ENCODE results near the gene LHX2.
A peak's percentile ranks its signal among the peaks of the same experiment; 100 is the strongest.

The LHX2 gene

DNA sequence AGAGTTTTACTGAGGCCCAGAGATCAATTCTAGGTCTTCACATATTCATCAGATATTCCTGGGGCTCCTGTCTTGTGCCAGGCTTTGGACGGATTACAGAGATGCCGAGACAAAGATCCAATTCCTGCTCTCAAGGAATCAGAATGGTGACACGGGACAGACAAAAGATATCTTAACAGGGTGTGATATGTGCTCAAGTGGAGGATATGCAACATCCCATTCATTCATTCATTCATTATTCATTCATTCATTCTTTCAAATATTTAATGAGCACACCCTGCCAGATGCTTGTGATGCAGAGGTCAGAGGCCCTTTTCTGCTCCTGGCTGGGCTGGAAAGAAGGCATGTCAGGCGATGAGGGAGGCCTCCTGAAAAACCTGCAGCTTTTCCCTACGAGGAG lies 21.8 kb downstream of the LHX2 start:
- Histone ChIP-seq H3K27me3 (ENCODE audit: control insufficient read depth in 2 of 2, insufficient read depth in 2 of 2, low read length in 2 of 2) (peaks cover 53 to 62% of the 10 kb centered on the region in 2 donors), H3K9me3 (ENCODE audit: control insufficient read depth in 2 of 2, low read length in 2 of 2) (no peaks in the 10 kb centered on the region), H3K36me3 (ENCODE audit: control insufficient read depth in 2 of 2, insufficient read depth in 2 of 2, low read length in 2 of 2) (no peaks in the 10 kb centered on the region), H3K4me3 (ENCODE audit: low read length in 2 of 2) (no peak overlapping the region), H3K9ac (ENCODE audit: low read depth in 1 of 2, low read length in 2 of 2) (no peak overlapping the region), H3K27ac (ENCODE audit: low read depth in 2 of 2, low read length in 2 of 2) (no peak overlapping the region), H3K4me1 (ENCODE audit: control insufficient read depth in 2 of 2, insufficient read depth in 2 of 2, low read length in 2 of 2) (peaks cover 0 to 3% of the 10 kb centered on the region in 2 donors)

DNA sequence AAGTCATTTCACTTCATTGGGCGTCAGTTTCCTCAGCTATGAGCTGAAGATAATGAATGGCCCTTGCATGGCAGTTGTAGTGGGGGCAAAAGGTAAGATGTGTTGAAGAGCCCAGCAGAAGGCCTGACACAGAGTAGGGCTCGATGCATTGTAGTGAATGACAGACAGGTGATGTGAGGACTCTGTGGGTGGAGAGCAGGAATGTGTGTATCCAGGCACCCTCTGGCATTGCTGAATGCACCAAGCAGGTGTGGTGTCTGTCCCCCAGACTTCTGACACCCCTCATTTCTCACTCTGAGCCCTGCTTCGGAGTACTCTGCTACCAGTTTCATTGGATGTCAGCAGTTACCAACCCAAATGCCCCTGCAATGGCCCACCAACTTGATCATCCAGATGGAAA lies 22.4 kb downstream of the LHX2 start:
- Histone ChIP-seq H3K36me3 (ENCODE audit: control insufficient read depth in 2 of 2, insufficient read depth in 2 of 2, low read length in 2 of 2) (no peaks in the 10 kb centered on the region), H3K9ac (ENCODE audit: low read depth in 1 of 2, low read length in 2 of 2) (no peak overlapping the region), H3K4me1 (ENCODE audit: control insufficient read depth in 2 of 2, insufficient read depth in 2 of 2, low read length in 2 of 2) (peaks cover 0 to 3% of the 10 kb centered on the region in 2 donors), H3K9me3 (ENCODE audit: control insufficient read depth in 2 of 2, low read length in 2 of 2) (no peaks in the 10 kb centered on the region), H3K27me3 (ENCODE audit: control insufficient read depth in 2 of 2, insufficient read depth in 2 of 2, low read length in 2 of 2) (peaks cover 54 to 62% of the 10 kb centered on the region in 2 donors), H3K4me3 (ENCODE audit: low read length in 2 of 2) (no peak overlapping the region), H3K27ac (ENCODE audit: low read depth in 2 of 2, low read length in 2 of 2) (no peak overlapping the region)

DNA sequence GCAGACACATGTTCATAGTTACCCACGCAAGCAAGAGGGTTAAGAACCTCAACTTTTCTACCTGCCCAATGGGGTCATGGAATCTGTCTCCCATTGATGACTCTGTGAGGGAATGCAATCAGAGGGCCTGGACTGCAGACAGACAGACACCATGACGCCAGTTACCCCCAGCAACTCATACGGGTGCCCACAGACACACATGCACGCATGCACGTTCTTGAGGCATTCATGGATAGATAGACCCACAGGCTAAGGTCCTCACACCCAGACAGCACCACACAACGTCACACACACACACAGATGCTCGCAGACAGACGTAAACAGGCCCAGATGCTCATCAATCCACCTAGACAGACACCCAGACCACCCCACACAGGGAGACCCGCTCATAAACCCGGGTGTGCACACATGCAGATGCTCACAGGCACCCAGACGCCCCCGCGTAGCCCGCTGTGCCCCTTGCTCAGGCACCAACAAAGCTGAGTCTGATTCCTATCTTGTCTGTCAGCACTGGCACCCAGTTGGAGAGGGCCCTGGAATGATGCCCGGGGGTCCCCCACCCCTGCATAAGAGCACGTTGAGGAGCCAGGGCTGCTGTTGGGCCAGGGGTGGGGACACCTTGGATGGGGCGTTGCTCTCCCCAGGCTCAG lies 23.6 kb downstream of the LHX2 start:
- peaks cover 62 to 64% of the 10 kb centered on the region in 2 donors for H3K27me3 ChIP-seq (ENCODE audit: control insufficient read depth in 2 of 2, insufficient read depth in 2 of 2, low read length in 2 of 2)

DNA sequence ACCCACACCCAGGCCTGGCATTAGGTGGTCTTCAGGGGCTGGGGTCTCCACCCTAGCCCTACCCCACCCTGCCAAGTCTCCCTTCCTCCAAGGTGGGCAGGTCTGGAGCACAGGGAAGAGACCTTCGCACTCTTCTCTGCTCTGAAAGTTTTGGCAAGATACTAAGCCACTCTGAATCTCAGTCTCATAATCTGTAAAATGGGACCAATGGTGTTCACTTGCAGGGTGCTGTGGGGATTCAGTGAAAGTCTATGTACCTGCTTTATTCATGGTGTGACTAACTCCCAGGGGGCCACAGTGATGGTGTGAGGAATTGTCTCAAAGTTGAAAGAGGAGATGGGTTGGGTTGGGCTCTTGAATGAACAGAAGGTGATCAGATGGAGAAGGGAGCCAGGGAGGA lies 25.0 kb downstream of the LHX2 start:
- H3K27me3 ChIP-seq (ENCODE audit: control insufficient read depth in 2 of 2, insufficient read depth in 2 of 2, low read length in 2 of 2) = peaks cover 58 to 64% of the 10 kb centered on the region in 2 donors

More for the DNA sequence above, 23.6 kb downstream of the LHX2 start:
- Histone ChIP-seq H3K9ac (ENCODE audit: low read depth in 1 of 2, low read length in 2 of 2) (no peak overlapping the region), H3K4me1 (ENCODE audit: control insufficient read depth in 2 of 2, insufficient read depth in 2 of 2, low read length in 2 of 2) (peaks cover 0 to 3% of the 10 kb centered on the region in 2 donors), H3K9me3 (ENCODE audit: control insufficient read depth in 2 of 2, low read length in 2 of 2) (no peaks in the 10 kb centered on the region), H3K27ac (ENCODE audit: low read depth in 2 of 2, low read length in 2 of 2) (no peak overlapping the region), H3K36me3 (ENCODE audit: control insufficient read depth in 2 of 2, insufficient read depth in 2 of 2, low read length in 2 of 2) (no peaks in the 10 kb centered on the region), H3K4me3 (ENCODE audit: low read length in 2 of 2) (no peak overlapping the region)

DNA sequence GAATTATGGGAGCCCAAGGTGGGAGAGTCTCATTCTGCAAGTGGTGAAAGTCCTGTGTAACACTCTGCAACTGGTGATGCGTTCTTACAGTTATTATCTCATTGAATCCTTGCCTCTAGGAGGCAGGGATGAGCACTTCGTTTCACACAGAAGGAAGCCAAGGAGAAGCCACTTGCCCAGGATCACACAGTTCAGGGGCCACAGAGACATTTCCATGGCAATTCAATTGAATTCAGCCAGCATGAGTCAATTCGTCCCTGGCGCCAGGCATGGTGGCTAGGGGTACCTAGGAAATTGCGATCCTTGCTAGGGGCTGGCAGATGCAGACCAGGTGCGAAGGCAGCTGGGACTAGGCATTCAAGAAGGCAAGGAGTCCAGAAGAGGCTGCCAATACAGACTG lies 26.2 kb downstream of the LHX2 start:
- Histone ChIP-seq H3K36me3 (ENCODE audit: control insufficient read depth in 2 of 2, insufficient read depth in 2 of 2, low read length in 2 of 2) (no peaks in the 10 kb centered on the region), H3K9ac (ENCODE audit: low read depth in 1 of 2, low read length in 2 of 2) (no peak overlapping the region), H3K27ac (ENCODE audit: low read depth in 2 of 2, low read length in 2 of 2) (no peak overlapping the region), H3K9me3 (ENCODE audit: control insufficient read depth in 2 of 2, low read length in 2 of 2) (no peaks in the 10 kb centered on the region), H3K4me3 (ENCODE audit: low read length in 2 of 2) (no peak overlapping the region), H3K27me3 (ENCODE audit: control insufficient read depth in 2 of 2, insufficient read depth in 2 of 2, low read length in 2 of 2) (peaks cover 54 to 63% of the 10 kb centered on the region in 2 donors), H3K4me1 (ENCODE audit: control insufficient read depth in 2 of 2, insufficient read depth in 2 of 2, low read length in 2 of 2) (peaks cover 4 to 5% of the 10 kb centered on the region in 2 donors)

More for the DNA sequence above, 25.0 kb downstream of the LHX2 start:
- Histone ChIP-seq H3K9ac (ENCODE audit: low read depth in 1 of 2, low read length in 2 of 2) (no peak overlapping the region), H3K4me3 (ENCODE audit: low read length in 2 of 2) (no peak overlapping the region), H3K27ac (ENCODE audit: low read depth in 2 of 2, low read length in 2 of 2) (no peak overlapping the region), H3K4me1 (ENCODE audit: control insufficient read depth in 2 of 2, insufficient read depth in 2 of 2, low read length in 2 of 2) (peaks cover 4 to 5% of the 10 kb centered on the region in 2 donors), H3K36me3 (ENCODE audit: control insufficient read depth in 2 of 2, insufficient read depth in 2 of 2, low read length in 2 of 2) (no peaks in the 10 kb centered on the region), H3K9me3 (ENCODE audit: control insufficient read depth in 2 of 2, low read length in 2 of 2) (no peaks in the 10 kb centered on the region)

- Histone ChIP-seq H3K27me3 (ENCODE audit: control insufficient read depth in 2 of 2, insufficient read depth in 2 of 2, low read length in 2 of 2) (peaks cover 54 to 60% of the 10 kb centered on the region in 2 donors), H3K4me3 (ENCODE audit: low read length in 2 of 2) (no peak overlapping the region), H3K27ac (ENCODE audit: low read depth in 2 of 2, low read length in 2 of 2) (no peak overlapping the region), H3K9me3 (ENCODE audit: control insufficient read depth in 2 of 2, low read length in 2 of 2) (no peaks in the 10 kb centered on the region), H3K4me1 (ENCODE audit: control insufficient read depth in 2 of 2, insufficient read depth in 2 of 2, low read length in 2 of 2) (peaks cover 4 to 5% of the 10 kb centered on the region in 2 donors), H3K36me3 (ENCODE audit: control insufficient read depth in 2 of 2, insufficient read depth in 2 of 2, low read length in 2 of 2) (no peaks in the 10 kb centered on the region), H3K9ac (ENCODE audit: low read depth in 1 of 2, low read length in 2 of 2) (no peak overlapping the region)
These were observed 26.7 kb downstream of the LHX2 start for GRCh38 chr9:124038239-124038638.

DNA sequence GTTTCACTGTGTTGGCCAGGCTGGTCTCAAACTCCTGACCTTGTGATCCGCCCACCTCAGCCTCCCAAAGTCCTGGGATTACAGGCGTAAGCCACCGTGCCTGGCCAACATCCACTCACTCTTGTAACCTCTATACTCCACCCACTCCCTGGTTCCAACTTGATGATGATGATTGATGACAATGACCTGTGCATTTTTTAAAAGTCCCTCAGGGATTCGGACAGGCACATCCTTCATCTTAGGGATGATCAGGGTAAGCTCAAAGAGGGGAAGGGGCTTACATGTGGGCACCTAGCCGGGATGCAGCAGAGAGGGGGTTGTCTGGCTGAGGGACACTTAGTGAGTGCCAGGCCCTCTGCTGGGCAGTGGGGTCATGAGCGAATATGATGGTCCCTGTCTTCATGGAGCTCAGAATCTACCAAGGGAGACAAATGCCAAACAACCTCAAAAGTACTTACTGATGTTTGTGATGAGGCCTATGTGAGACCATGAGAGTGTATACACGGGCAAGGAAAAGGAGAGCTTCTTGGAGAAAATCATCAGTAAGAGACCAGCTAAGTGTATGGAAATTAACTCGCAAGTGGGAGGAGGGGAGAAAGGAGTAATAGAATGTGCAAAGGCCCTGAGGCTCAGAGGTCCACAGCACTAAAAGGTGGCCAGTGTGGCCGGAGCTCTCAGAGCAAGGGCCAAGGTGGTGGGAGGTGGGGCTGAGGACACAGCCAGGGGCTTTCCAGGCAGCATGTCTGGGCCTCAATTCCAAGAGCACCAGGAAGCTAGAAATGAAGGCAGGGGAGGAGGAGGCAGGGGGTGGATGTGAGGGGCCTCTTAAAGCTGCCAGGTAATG lies 27.4 kb downstream of the LHX2 start:
- Histone ChIP-seq H3K27ac (ENCODE audit: low read depth in 2 of 2, low read length in 2 of 2) (no peak overlapping the region), H3K4me3 (ENCODE audit: low read length in 2 of 2) (no peak overlapping the region), H3K36me3 (ENCODE audit: control insufficient read depth in 2 of 2, insufficient read depth in 2 of 2, low read length in 2 of 2) (no peaks in the 10 kb centered on the region), H3K27me3 (ENCODE audit: control insufficient read depth in 2 of 2, insufficient read depth in 2 of 2, low read length in 2 of 2) (peaks cover 50 to 55% of the 10 kb centered on the region in 2 donors), H3K9ac (ENCODE audit: low read depth in 1 of 2, low read length in 2 of 2) (no peak overlapping the region), H3K4me1 (ENCODE audit: control insufficient read depth in 2 of 2, insufficient read depth in 2 of 2, low read length in 2 of 2) (peaks cover 4 to 5% of the 10 kb centered on the region in 2 donors), H3K9me3 (ENCODE audit: control insufficient read depth in 2 of 2, low read length in 2 of 2) (no peaks in the 10 kb centered on the region)

- Histone ChIP-seq H3K36me3 (ENCODE audit: control insufficient read depth in 2 of 2, insufficient read depth in 2 of 2, low read length in 2 of 2) (no peaks in the 10 kb centered on the region), H3K9me3 (ENCODE audit: control insufficient read depth in 2 of 2, low read length in 2 of 2) (no peaks in the 10 kb centered on the region), H3K4me1 (ENCODE audit: control insufficient read depth in 2 of 2, insufficient read depth in 2 of 2, low read length in 2 of 2) (peaks cover 4 to 5% of the 10 kb centered on the region in 2 donors), H3K9ac (ENCODE audit: low read depth in 1 of 2, low read length in 2 of 2) (no peak overlapping the region), H3K27me3 (ENCODE audit: control insufficient read depth in 2 of 2, insufficient read depth in 2 of 2, low read length in 2 of 2) (peaks cover 49 to 51% of the 10 kb centered on the region in 2 donors), H3K27ac (ENCODE audit: low read depth in 2 of 2, low read length in 2 of 2) (no peak overlapping the region), H3K4me3 (ENCODE audit: low read length in 2 of 2) (peak overlapping the region in 1 of 2 donors; percentile 44)
These were observed 28.8 kb downstream of the LHX2 start for GRCh38 chr9:124040186-124040931.

GRCh38 chr9:124040935-124041816 lies 29.6 kb downstream of the LHX2 start:
- peaks cover 4 to 5% of the 10 kb centered on the region in 2 donors for H3K4me1 ChIP-seq (ENCODE audit: control insufficient read depth in 2 of 2, insufficient read depth in 2 of 2, low read length in 2 of 2)
- peak overlapping the region; percentile 44 to 65 for H3K4me3 ChIP-seq (ENCODE audit: low read length in 2 of 2)
- H3K9me3 ChIP-seq (ENCODE audit: control insufficient read depth in 2 of 2, low read length in 2 of 2) = no peaks in the 10 kb centered on the region
- H3K27ac ChIP-seq (ENCODE audit: low read depth in 2 of 2, low read length in 2 of 2) = no peak overlapping the region
- H3K36me3 ChIP-seq (ENCODE audit: control insufficient read depth in 2 of 2, insufficient read depth in 2 of 2, low read length in 2 of 2) = no peaks in the 10 kb centered on the region
- no peak overlapping the region for H3K9ac ChIP-seq (ENCODE audit: low read depth in 1 of 2, low read length in 2 of 2)
- H3K27me3 ChIP-seq (ENCODE audit: control insufficient read depth in 2 of 2, insufficient read depth in 2 of 2, low read length in 2 of 2) = peaks cover 49 to 51% of the 10 kb centered on the region in 2 donors
